ENCODE results near the gene MTUS2.

Gene MTUS2

GRCh38 chr13:29143847-29144246, 323.7 kb downstream of the MTUS2 start:
- TF ChIP-seq ZFX (IDR thresholded peaks at IDR 0.05; ENCODE audit: borderline replicate concordance): no peak
- TF ChIP-seq CTCF (IDR thresholded peaks at IDR 0.05): no peak
- H3K27ac ChIP-seq: no peak overlapping the region

GRCh38 chr13:29154390-29154789, 334.3 kb downstream of the MTUS2 start:
- no peak overlapping the region for H3K27ac ChIP-seq
- TF ChIP-seq ZFX (IDR thresholded peaks at IDR 0.05; ENCODE audit: borderline replicate concordance): no peak
- no peak for TF ChIP-seq CTCF (IDR thresholded peaks at IDR 0.05)

- no peak for TF ChIP-seq ZFX (IDR thresholded peaks at IDR 0.05; ENCODE audit: borderline replicate concordance)
- TF ChIP-seq CTCF (IDR thresholded peaks at IDR 0.05): no peak
- H3K27ac ChIP-seq: no peak overlapping the region
Measured at GRCh38 chr13:29156136-29156535, 336.0 kb downstream of the MTUS2 start.

- TF ChIP-seq ZFX (IDR thresholded peaks at IDR 0.05; ENCODE audit: borderline replicate concordance) (no peak), CTCF (IDR thresholded peaks at IDR 0.05) (no peak)
- H3K27ac ChIP-seq: no peak overlapping the region
Measured at GRCh38 chr13:29159871-29160270, 339.7 kb downstream of the MTUS2 start.

GRCh38 chr13:29160862-29161261, 340.7 kb downstream of the MTUS2 start:
- TF ChIP-seq CTCF (IDR thresholded peaks at IDR 0.05) (no peak), ZFX (IDR thresholded peaks at IDR 0.05; ENCODE audit: borderline replicate concordance) (no peak)
- no peak overlapping the region for H3K27ac ChIP-seq

- no peak for TF ChIP-seq ZFX (IDR thresholded peaks at IDR 0.05; ENCODE audit: borderline replicate concordance)
- no peak for TF ChIP-seq CTCF (IDR thresholded peaks at IDR 0.05)
- H3K27ac ChIP-seq: no peak overlapping the region
Measured at GRCh38 chr13:29161676-29162075, 341.5 kb downstream of the MTUS2 start.

- TF ChIP-seq CTCF (IDR thresholded peaks at IDR 0.05) (no peak), ZFX (IDR thresholded peaks at IDR 0.05; ENCODE audit: borderline replicate concordance) (no peak)
- H3K27ac ChIP-seq: no peak overlapping the region
Measured at GRCh38 chr13:29162638-29163235, 342.6 kb downstream of the MTUS2 start.

Data from 22Rv1 (cell line).